H1 (cell line): Measurements from ENCODE around the gene ZNF282. TPM values are rescaled to one million over a fixed set of nuclear protein-coding genes. Genes with fewer than 3 reads are reported as not detected.

Source experiments
- CTCF ChIA-PET: fragments of 300-600 bp; sonication (Branson Sonifier 250); formaldehyde crosslinking; loops from one replicate; lab custom pipeline; 2021; ENCODE audit not compliant: partially characterized antibody; lab: Charles Lee
- POLR2A ChIA-PET: fragments of 300-600 bp; sonication (Branson Sonifier 250); formaldehyde crosslinking; loops from one replicate; lab custom pipeline; 2021; ENCODE audit warnings: inconsistent platforms; ENCODE audit not compliant: partially characterized antibody; lab: Charles Lee
- DNase-seq, 2 experiments: peaks; one replicate each; pipeline versions ENCODE4 v3.0.0 to v3.0.0-alpha.2; 2010 to 2022; ENCODE audit warnings: low spot score in 2 of 2, low read depth in 1 of 2, mixed read lengths in 1 of 2
- FAIRE-seq: peaks from 2 replicates; lab custom pipeline; 2011; peaks lifted over from hg19 to GRCh38; lab: Jason Lieb, UNC
- H2AFZ ChIP-seq: 2 replicates; pipeline ENCODE4 v1.8.1; 2012; ENCODE audit warnings: low read length, inconsistent platforms
- H2AK5ac ChIP-seq: 2 replicates; pipeline ENCODE4 v1.6.1; 2013; ENCODE audit warnings: low read depth, low read length
- H2BK120ac ChIP-seq: replicated peaks from 2 replicates; pipeline ENCODE3; 2013; ENCODE audit warnings: low read depth, low read length, inconsistent platforms
- H2BK12ac ChIP-seq: 2 replicates; pipeline ENCODE4 v1.6.1; 2013; ENCODE audit warnings: low read depth, low read length
- H2BK15ac ChIP-seq: 2 replicates; pipeline ENCODE4 v1.6.1; 2013; ENCODE audit warnings: low read length
- H2BK20ac ChIP-seq: 2 replicates; pipeline ENCODE4 v1.6.1; 2013; ENCODE audit warnings: low read length
- H2BK5ac ChIP-seq: 2 replicates; pipeline ENCODE4 v1.6.1; 2013; ENCODE audit warnings: low read depth, low read length
- H3K14ac ChIP-seq: 2 replicates; pipeline ENCODE4 v1.6.1; 2013; ENCODE audit warnings: inconsistent platforms; ENCODE audit not compliant: insufficient read length
- H3K18ac ChIP-seq: 2 replicates; pipeline ENCODE4 v1.6.1; 2013; ENCODE audit warnings: low read length; ENCODE audit errors: extremely low read depth
- H3K23ac ChIP-seq: 2 replicates; pipeline ENCODE4 v1.6.1; 2013; ENCODE audit warnings: inconsistent platforms; ENCODE audit not compliant: insufficient read length
- H3K23me2 ChIP-seq: 2 replicates; pipeline ENCODE4 v1.6.1; 2013; ENCODE audit warnings: low read depth, low read length
- H3K27ac ChIP-seq: 2 replicates; pipeline ENCODE4 v1.6.1; 2011; ENCODE audit warnings: low read depth, low read length, inconsistent platforms
- H3K27me3 ChIP-seq, 4 experiments: replicated peaks in 1 of 4; 1 replicate in 1 of 4; 2 replicates in 3 of 4; pipeline versions ENCODE4 v1.6.1 to v1.8.1; 2011 to 2013; ENCODE audit warnings: low read length in 3 of 4, mild to moderate bottlenecking in 3 of 4, inconsistent platforms in 2 of 4, mixed read lengths in 2 of 4, moderate library complexity in 1 of 4; ENCODE audit not compliant: control insufficient read depth in 3 of 4, insufficient read depth in 3 of 4; ENCODE audit errors: extremely low read depth in 1 of 4
- H3K36me3 ChIP-seq, 4 experiments: 2 replicates each; pipeline versions ENCODE4 v1.6.1 to v1.8.1; 2011 to 2013; ENCODE audit warnings: mild to moderate bottlenecking in 4 of 4, low read length in 3 of 4, moderate library complexity in 2 of 4, control low read depth in 1 of 4, inconsistent platforms in 1 of 4; ENCODE audit not compliant: insufficient read depth in 4 of 4, control insufficient read depth in 2 of 4
- H3K4ac ChIP-seq: replicated peaks from 2 replicates; pipeline ENCODE3; 2013; ENCODE audit warnings: low read length, low read depth, mixed read lengths, inconsistent platforms; ENCODE audit not compliant: insufficient read length
- H3K4me1 ChIP-seq, 4 experiments: replicated peaks in 1 of 4; 1 replicate in 1 of 4; 2 replicates in 3 of 4; pipeline versions ENCODE4 v1.6.1 to v1.8.1; 2011 to 2013; ENCODE audit warnings: low read length in 3 of 4, inconsistent platforms in 2 of 4, mixed read lengths in 1 of 4; ENCODE audit not compliant: insufficient read depth in 4 of 4, control insufficient read depth in 3 of 4
- H3K4me2 ChIP-seq, 2 experiments: 2 replicates each; pipeline versions ENCODE4 v1.6.1 to v1.8.1; 2011 to 2013; ENCODE audit warnings: low read depth in 2 of 2, low read length in 2 of 2, control low read depth in 1 of 2, inconsistent platforms in 1 of 2, mild to moderate bottlenecking in 1 of 2; ENCODE audit not compliant: insufficient read depth in 1 of 2
- H3K4me3 ChIP-seq, 4 experiments: fragments of 200-600, 300-600 bp in 1 of 4; sonication (generic), shearing (Covaris generic), sonication (Bioruptor Twin) in 1 of 4; 2 replicates each; pipeline versions ENCODE4 v1.5.1 to v1.8.1; 2011 to 2016; ENCODE audit warnings: low read length in 4 of 4, low read depth in 3 of 4, control low read depth in 2 of 4, inconsistent platforms in 2 of 4, mild to moderate bottlenecking in 2 of 4, mixed read lengths in 1 of 4, moderate library complexity in 1 of 4; ENCODE audit not compliant: insufficient read depth in 2 of 4; ENCODE audit errors: extremely low read depth in 1 of 4
- H3K56ac ChIP-seq: replicated peaks from 2 replicates; pipeline ENCODE3; 2013; ENCODE audit warnings: low read depth, mild to moderate bottlenecking, mixed read lengths, low read length, inconsistent platforms; ENCODE audit not compliant: insufficient read length
- H3K79me1 ChIP-seq: 2 replicates; pipeline ENCODE4 v1.6.1; 2013; ENCODE audit warnings: low read depth, low read length, control low read depth
- H3K79me2 ChIP-seq, 2 experiments: 2 replicates each; pipeline versions ENCODE4 v1.6.1 to v1.8.1; 2012 to 2013; ENCODE audit warnings: low read length in 2 of 2, mild to moderate bottlenecking in 2 of 2, inconsistent platforms in 1 of 2; ENCODE audit not compliant: insufficient read depth in 2 of 2, control insufficient read depth in 1 of 2
- H3K9ac ChIP-seq, 4 experiments: replicated peaks in 1 of 4; 1 replicate in 1 of 4; 2 replicates in 3 of 4; pipeline versions ENCODE4 v1.6.1 to v1.8.1; 2011 to 2013; ENCODE audit warnings: low read depth in 3 of 4, low read length in 3 of 4, control low read depth in 2 of 4, mild to moderate bottlenecking in 2 of 4, moderate library complexity in 2 of 4, inconsistent platforms in 1 of 4; ENCODE audit errors: extremely low read depth in 1 of 4
- H3K9me3 ChIP-seq, 2 experiments: 2 replicates each; pipeline versions ENCODE4 v1.6.1 to v1.8.1; 2012 to 2013; ENCODE audit warnings: mild to moderate bottlenecking in 2 of 2, moderate library complexity in 2 of 2, control low read depth in 1 of 2, inconsistent platforms in 1 of 2, low read depth in 1 of 2, low read length in 1 of 2, mixed read lengths in 1 of 2; ENCODE audit not compliant: insufficient read depth in 2 of 2
- H4K20me1 ChIP-seq, 2 experiments: replicated peaks in 1 of 2; 2 replicates each; pipeline versions ENCODE3 to v1.8.1; 2011 to 2013; ENCODE audit warnings: inconsistent platforms in 2 of 2, low read length in 2 of 2, mild to moderate bottlenecking in 1 of 2; ENCODE audit not compliant: insufficient read depth in 2 of 2, control insufficient read depth in 1 of 2
- H4K5ac ChIP-seq: 2 replicates; pipeline ENCODE4 v1.6.1; 2013; ENCODE audit warnings: low read length, low read depth, mixed read lengths, inconsistent platforms; ENCODE audit not compliant: insufficient read length
- H4K8ac ChIP-seq: 2 replicates; pipeline ENCODE4 v1.8.0; 2013; ENCODE audit warnings: mild to moderate bottlenecking, moderate library complexity, low read length, inconsistent platforms; ENCODE audit not compliant: insufficient read depth; ENCODE audit errors: extremely low read depth
- H4K91ac ChIP-seq: replicated peaks from 2 replicates; pipeline ENCODE3; 2013; ENCODE audit warnings: low read length, mixed read lengths, inconsistent platforms; ENCODE audit not compliant: insufficient read length
- POLR2AphosphoS5 ChIP-seq: IDR thresholded peaks from 2 replicates; pipeline ENCODE4 v1.6.1; 2011; ENCODE audit warnings: low read depth, low read length
- YY1 ChIP-seq: IDR thresholded peaks from 2 replicates; pipeline ENCODE4 v1.6.1; 2011; ENCODE audit warnings: low read depth, mild to moderate bottlenecking, low read length
- WGBS, 2 experiments: shearing (Covaris generic) in 1 of 2; methylation state at CpG; one replicate each; pipeline versions ENCODE4 v1.1.6 to v1.1.7; 2013 to 2015; ENCODE audit warnings: low lambda C conversion rate in 2 of 2, mixed read lengths in 2 of 2, inconsistent platforms in 1 of 2, low coverage in 1 of 2, missing lambda C conversion rate in 1 of 2; ENCODE audit not compliant: insufficient replicate concordance in 2 of 2, insufficient coverage in 1 of 2, insufficient read length in 1 of 2; ENCODE audit errors: extremely low coverage in 1 of 2, missing lambda C conversion rate in 1 of 2; 5-methylcytosine and 5-hydroxymethylcytosine counted together
- polyA plus RNA-seq, 7 experiments: library from polyadenylated mRNA; depleted of rRNA in 3 of 7; stranded (reverse) in 5 of 7; unstranded in 2 of 7; fragments of >200 nt in 5 of 7; fragments of 200-250 nt in 2 of 7; gene quantifications; 1 replicate in 5 of 7; 2 replicates in 1 of 7; 4 replicates in 1 of 7; pipeline versions ENCODE4 v1.2.1 to v1.2.3, GENCODE V29; 2011 to 2013; ENCODE audit warnings: missing spikeins in 2 of 7, mixed read lengths in 2 of 7
- total RNA-seq: library from RNA; stranded (reverse); fragmentation: NEBNext Ultra II Directional; extraction: Animal tissue kit (Norgen Biotek cat#: 25700); gene quantifications from 2 replicates; pipeline ENCODE4 v1.2.1, GENCODE V29; 2021

ZNF282 gene
- total and polyA plus RNA-seq, 2 of the 8 experiments (the other 6 are each of a cell fraction or from before 2014, with no cell fraction given), result 16.9 to 36.3 TPM

DNA sequence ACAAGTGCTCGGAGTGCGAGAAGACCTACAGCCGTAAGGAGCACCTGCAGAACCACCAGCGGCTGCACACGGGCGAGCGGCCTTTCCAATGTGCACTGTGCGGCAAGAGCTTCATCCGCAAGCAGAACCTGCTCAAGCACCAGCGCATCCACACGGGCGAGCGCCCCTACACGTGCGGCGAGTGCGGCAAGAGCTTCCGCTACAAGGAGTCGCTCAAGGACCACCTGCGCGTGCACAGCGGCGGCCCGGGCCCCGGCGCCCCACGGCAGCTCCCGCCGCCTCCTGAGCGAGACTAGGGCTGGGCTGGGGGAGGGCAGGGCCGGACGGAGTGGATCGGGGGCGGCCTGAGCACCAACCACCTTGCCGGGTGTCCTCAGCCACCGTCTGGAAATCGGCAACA lies 29.0 kb downstream of the ZNF282 start:
- 95% methylated on average over 33 of the region's 37 CpGs; no CpG with 5 or more reads in 1 of the 2 experiments for WGBS, 2 experiments
- Histone ChIP-seq H4K91ac (no peak overlapping the region), H3K9ac (no peak overlapping the region), H3K4me3 (no peak overlapping the region), H3K36me3 (peaks cover 0 to 25% (median 7%) of the 10 kb centered on the region in 4 experiments; a peak in 6 of 8 replicates), H3K79me2 (no peaks in the 10 kb centered on the region), H3K4me2 (no peak overlapping the region), H3K56ac (no peak overlapping the region), H2BK120ac (no peak overlapping the region), H3K23ac (no peak overlapping the region), H2BK15ac (no peak overlapping the region), H4K20me1 (peaks cover 0 to 10% of the 10 kb centered on the region in 2 experiments), H2AFZ (no peak overlapping the region), H2BK20ac (no peak overlapping the region), H4K8ac (peak overlapping the region; percentile 51; the same call in 1 of the 2 replicates), H3K9me3 (no peaks in the 10 kb centered on the region), H3K4me1 (no peaks in the 10 kb centered on the region; a peak in 1 of 7 replicates), H3K79me1 (peaks cover 2% of the 10 kb centered on the region; the same call in 1 of the 2 replicates), H3K27ac (no peak overlapping the region), H2BK12ac (no peak overlapping the region), H3K4ac (no peak overlapping the region), H2AK5ac (no peak overlapping the region), H2BK5ac (no peak overlapping the region), H3K14ac (no peak overlapping the region), H4K5ac (no peak overlapping the region), H3K27me3 (no peaks in the 10 kb centered on the region), H3K18ac (no peak overlapping the region), H3K23me2 (no peaks in the 10 kb centered on the region)
- TF ChIP-seq POLR2AphosphoS5, result no peak
- TF ChIP-seq YY1, result no peak
- FAIRE-seq, result no peak
- CTCF ChIA-PET, result interaction anchor here (0.8 to 1.1 kb wide), 5 partner anchors 15 to 99 kb away, joined by 3 to 5 read pairs (median 3); no protein-coding TSS in a partner anchor
- POLR2A ChIA-PET, result interaction anchor here (0.9 to 1.2 kb wide), 2 partner anchors 9 to 33 kb away, joined by 3 to 6 read pairs; no protein-coding TSS in a partner anchor
- DNase-seq, result no peak
